Sigmoid colon (tissue), 7 donors: ENCODE measurements around the gene LCE3B. TPM values are rescaled to one million over a fixed set of nuclear protein-coding genes. Genes with fewer than 3 reads are reported as not detected.
A peak's percentile ranks its signal among the peaks of the same experiment; 100 is the strongest.

ENCODE experiments used
- DNase-seq: peaks from one replicate; pipeline ENCODE4 v3.0.0-alpha.2; 2019
- H3K27ac ChIP-seq, 4 donors: fragments of 200-600 bp; sonication (generic); one replicate each; pipeline ENCODE4 v1.5.1; 2016 to 2019; ENCODE audit warnings: mild to moderate bottlenecking in 1 of 4
- H3K27me3 ChIP-seq, 3 donors: fragments of 200-600 bp; sonication (generic); one replicate each; pipeline ENCODE4 v1.5.1; 2019; ENCODE audit warnings: mild to moderate bottlenecking in 1 of 3
- H3K36me3 ChIP-seq, 4 donors: fragments of 200-600 bp; sonication (generic); one replicate each; pipeline ENCODE4 v1.5.1; 2016 to 2019
- H3K4me1 ChIP-seq, 4 donors: fragments of 200-600 bp; sonication (generic); one replicate each; pipeline ENCODE4 v1.5.1; 2017 to 2019
- H3K4me3 ChIP-seq, 4 donors: fragments of 200-600 bp; sonication (generic); one replicate each; pipeline ENCODE4 v1.5.1; 2017 to 2019; ENCODE audit warnings: mild to moderate bottlenecking in 2 of 4, moderate library complexity in 1 of 4
- H3K9me3 ChIP-seq, 4 donors: fragments of 200-600 bp in 3 of 4; sonication (generic) in 3 of 4; one replicate each; pipeline versions ENCODE4 v1.5.1 to v1.6.1; 2013 to 2019
- EP300 ChIP-seq, 4 donors: sonication (generic); formaldehyde crosslinking; IDR thresholded peaks; one replicate each; pipeline ENCODE4 v1.6.1; 2017; ENCODE audit warnings: antibody characterized with exemption in 4 of 4
- POLR2A ChIP-seq, 2 donors: fragments of 450-650 bp; IDR thresholded peaks; one replicate each; pipeline ENCODE4 v1.6.1; 2016; ENCODE audit warnings: antibody characterized with exemption in 2 of 2, mild to moderate bottlenecking in 2 of 2, moderate library complexity in 2 of 2
- POLR2AphosphoS5 ChIP-seq, 4 donors: sonication (generic); formaldehyde crosslinking; IDR thresholded peaks; one replicate each; pipeline ENCODE4 v1.6.1; 2017; ENCODE audit warnings: antibody characterized with exemption in 4 of 4
- WGBS, 2 donors: extraction: QIAGEN DNeasy Blood & Tissue Kit; methylation state at CpG; one replicate each; pipeline ENCODE4 v1.1.7; 2013; 5-methylcytosine and 5-hydroxymethylcytosine counted together
- intact Hi-C: fragments of 100-400 bp; cut with DNase I; formaldehyde crosslinking; loops from one replicate; pipeline ENCODE4 v1.15.1; 2023
- polyA plus RNA-seq, 3 donors: library from polyadenylated mRNA; stranded (reverse); fragments of 200-250 nt; gene quantifications; one replicate each; pipeline ENCODE4 v1.2.3, GENCODE V29; 2013
- total RNA-seq, 4 donors: library from RNA; depleted of rRNA; stranded (reverse); fragments of >200 nt; gene quantifications; one replicate each; pipeline ENCODE4 v1.1.0, GENCODE V29; 2016
- TF ChIP-seq, protein P1 (sequence below), 4 experiments: fragments of 450-650 bp in 3 of 4; fragments of 200-600 bp in 1 of 4; IDR thresholded peaks; one replicate each; pipeline ENCODE4 v1.5.1; 2016 to 2019; ENCODE audit warnings: antibody characterized with exemption in 4 of 4, mild to moderate bottlenecking in 3 of 4, moderate library complexity in 2 of 4
- donor health status: healthy with polysubstance abuse.
- donor health status: Bipolar disorder and iron deficiency.
- donor health status: healthy.

LCE3B gene
- total and polyA plus RNA-seq, 7 donors, result not detected

DNA sequence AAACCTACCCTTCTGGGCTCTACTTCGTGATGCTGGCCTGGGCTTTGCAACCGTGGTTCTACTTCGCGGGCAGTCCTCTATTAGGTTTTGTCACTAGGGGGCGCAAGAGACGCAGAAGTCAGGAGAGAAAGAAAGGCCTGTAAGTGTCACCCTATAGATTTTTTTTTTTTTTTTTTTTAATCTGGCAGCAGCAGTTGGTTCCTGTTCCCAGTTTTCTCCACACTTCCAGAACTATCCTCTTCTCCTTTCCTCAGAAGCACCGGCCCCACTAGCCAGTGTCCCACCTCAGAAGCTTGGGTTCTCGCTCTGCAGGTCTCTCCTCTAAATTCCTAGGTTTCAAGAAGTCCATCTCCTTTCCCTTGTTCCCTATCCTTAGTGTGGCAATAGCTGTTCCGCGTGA lies 40.5 kb downstream of the LCE3B start:
- no peak for DNase-seq
- intact Hi-C loops, result loop anchor here (10.0 kb wide), 1 partner anchor 571 kb away; no protein-coding TSS in a partner anchor
- H3K36me3 ChIP-seq, result no peaks in the 10 kb centered on the region
- 31 to 32% methylated on average over 10 of the region's 10 CpGs for WGBS, 2 donors
- H3K27ac ChIP-seq, result no peak overlapping the region
- no peak for TF ChIP-seq EP300 (IDR thresholded peaks at IDR 0.05)
- no peak for TF ChIP-seq POLR2AphosphoS5 (IDR thresholded peaks at IDR 0.05)
- TF ChIP-seq POLR2A (IDR thresholded peaks at IDR 0.05), result no peak
- TF ChIP-seq, protein P1, sequence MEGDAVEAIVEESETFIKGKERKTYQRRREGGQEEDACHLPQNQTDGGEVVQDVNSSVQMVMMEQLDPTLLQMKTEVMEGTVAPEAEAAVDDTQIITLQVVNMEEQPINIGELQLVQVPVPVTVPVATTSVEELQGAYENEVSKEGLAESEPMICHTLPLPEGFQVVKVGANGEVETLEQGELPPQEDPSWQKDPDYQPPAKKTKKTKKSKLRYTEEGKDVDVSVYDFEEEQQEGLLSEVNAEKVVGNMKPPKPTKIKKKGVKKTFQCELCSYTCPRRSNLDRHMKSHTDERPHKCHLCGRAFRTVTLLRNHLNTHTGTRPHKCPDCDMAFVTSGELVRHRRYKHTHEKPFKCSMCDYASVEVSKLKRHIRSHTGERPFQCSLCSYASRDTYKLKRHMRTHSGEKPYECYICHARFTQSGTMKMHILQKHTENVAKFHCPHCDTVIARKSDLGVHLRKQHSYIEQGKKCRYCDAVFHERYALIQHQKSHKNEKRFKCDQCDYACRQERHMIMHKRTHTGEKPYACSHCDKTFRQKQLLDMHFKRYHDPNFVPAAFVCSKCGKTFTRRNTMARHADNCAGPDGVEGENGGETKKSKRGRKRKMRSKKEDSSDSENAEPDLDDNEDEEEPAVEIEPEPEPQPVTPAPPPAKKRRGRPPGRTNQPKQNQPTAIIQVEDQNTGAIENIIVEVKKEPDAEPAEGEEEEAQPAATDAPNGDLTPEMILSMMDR (IDR thresholded peaks at IDR 0.05), result peak in 1 of 4 experiments; percentile 38
- H3K4me3 ChIP-seq, result no peak overlapping the region
- H3K27me3 ChIP-seq, result no peaks in the 10 kb centered on the region
- no peaks in the 10 kb centered on the region for H3K9me3 ChIP-seq
- no peaks in the 10 kb centered on the region for H3K4me1 ChIP-seq

DNA sequence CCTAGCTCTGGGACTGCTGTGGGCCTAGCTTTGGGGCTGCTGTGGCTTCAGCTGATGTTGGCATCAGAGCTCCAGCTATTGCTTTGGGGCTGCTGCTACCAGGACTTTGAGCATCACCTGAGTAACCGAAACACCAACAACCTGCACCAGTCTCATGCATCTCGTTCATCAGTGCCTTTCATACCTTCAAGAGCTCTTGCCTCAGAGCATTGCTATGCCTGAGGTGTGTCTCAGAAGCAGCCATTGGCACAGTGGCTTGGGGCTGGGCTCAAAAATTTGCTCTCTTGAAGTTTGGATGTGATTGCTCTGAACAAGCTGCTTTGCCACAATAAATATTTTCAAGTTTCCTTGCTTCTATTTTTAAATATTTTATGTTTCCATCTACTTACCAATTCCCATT lies 42.8 kb downstream of the LCE3B start:
- Histone ChIP-seq H3K4me1 (no peaks in the 10 kb centered on the region), H3K27ac (no peak overlapping the region), H3K27me3 (no peaks in the 10 kb centered on the region), H3K9me3 (no peaks in the 10 kb centered on the region), H3K36me3 (no peaks in the 10 kb centered on the region), H3K4me3 (no peak overlapping the region)
- intact Hi-C loops, result loop anchor here (10.0 kb wide), 1 partner anchor 568 kb away; no protein-coding TSS in a partner anchor
- TF ChIP-seq POLR2AphosphoS5 (IDR thresholded peaks at IDR 0.05) (no peak), POLR2A (IDR thresholded peaks at IDR 0.05) (no peak), EP300 (IDR thresholded peaks at IDR 0.05) (no peak)
- TF ChIP-seq, protein P1 (IDR thresholded peaks at IDR 0.05), result no peak
- no peak for DNase-seq
- WGBS, 2 donors, result 62 to 77% methylated on average over 2 of the region's 2 CpGs

DNA sequence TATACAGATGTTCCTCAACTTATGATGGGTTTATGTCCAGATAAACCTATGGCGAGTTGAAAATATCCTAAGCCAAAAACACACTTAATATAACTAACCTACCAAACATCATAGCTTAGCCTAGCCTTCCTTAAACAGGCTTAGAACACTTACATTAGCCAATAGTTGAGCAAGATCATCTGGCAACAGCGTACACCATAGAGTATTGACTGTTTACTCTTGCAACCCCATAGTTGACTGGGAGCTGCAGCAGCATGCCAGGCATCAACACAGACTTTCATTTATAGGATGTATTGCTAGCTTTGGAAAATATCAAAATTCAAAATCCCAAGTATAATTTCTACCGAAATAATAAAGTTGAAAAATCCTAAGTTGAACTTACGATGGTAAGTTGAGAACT lies 44.1 kb downstream of the LCE3B start:
- Histone ChIP-seq H3K4me3 (no peak overlapping the region), H3K36me3 (no peaks in the 10 kb centered on the region), H3K9me3 (no peaks in the 10 kb centered on the region), H3K27me3 (no peaks in the 10 kb centered on the region), H3K27ac (no peak overlapping the region), H3K4me1 (no peaks in the 10 kb centered on the region)
- no peak for DNase-seq
- intact Hi-C loops, result loop anchor here (10.0 kb wide), 1 partner anchor 567 kb away; no protein-coding TSS in a partner anchor
- TF ChIP-seq, protein P1 (IDR thresholded peaks at IDR 0.05), result no peak
- TF ChIP-seq POLR2A (IDR thresholded peaks at IDR 0.05) (no peak), EP300 (IDR thresholded peaks at IDR 0.05) (no peak), POLR2AphosphoS5 (IDR thresholded peaks at IDR 0.05) (no peak)
- WGBS, 2 donors, result 79 to 87% methylated on average over 4 of the region's 4 CpGs

DNA sequence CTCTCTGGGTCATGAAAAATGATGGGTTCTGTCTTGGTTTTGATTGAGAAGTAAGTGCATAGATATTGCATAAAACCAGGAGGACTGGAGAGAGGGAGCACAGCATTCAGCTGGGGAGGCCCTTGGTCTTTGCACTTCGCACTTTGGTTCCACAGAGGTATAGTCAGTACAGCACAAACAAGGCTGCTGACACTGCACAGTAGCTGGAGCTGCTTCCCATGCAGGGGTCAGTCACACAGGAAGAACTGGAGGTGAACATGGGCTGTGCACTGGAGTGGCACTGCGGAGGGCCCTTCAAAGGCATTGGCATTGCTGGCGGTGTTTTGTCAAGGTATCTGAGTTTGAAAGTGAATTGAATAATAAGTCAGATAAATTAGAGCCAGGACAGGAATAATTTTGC lies 45.0 kb downstream of the LCE3B start:
- no peak overlapping the region for H3K27ac ChIP-seq
- H3K4me3 ChIP-seq, result no peak overlapping the region
- intact Hi-C loops, result loop anchor here (10.0 kb wide), 1 partner anchor 566 kb away; no protein-coding TSS in a partner anchor
- TF ChIP-seq, protein P1 (IDR thresholded peaks at IDR 0.05), result no peak
- no peak for TF ChIP-seq EP300 (IDR thresholded peaks at IDR 0.05)
- TF ChIP-seq POLR2A (IDR thresholded peaks at IDR 0.05), result no peak
- no peak for TF ChIP-seq POLR2AphosphoS5 (IDR thresholded peaks at IDR 0.05)
- no peaks in the 10 kb centered on the region for H3K4me1 ChIP-seq
- DNase-seq, result no peak
- no peaks in the 10 kb centered on the region for H3K27me3 ChIP-seq
- H3K9me3 ChIP-seq, result no peaks in the 10 kb centered on the region
- WGBS, 2 donors, result 88 to 94% methylated on average over 3 of the region's 3 CpGs
- no peaks in the 10 kb centered on the region for H3K36me3 ChIP-seq

DNA sequence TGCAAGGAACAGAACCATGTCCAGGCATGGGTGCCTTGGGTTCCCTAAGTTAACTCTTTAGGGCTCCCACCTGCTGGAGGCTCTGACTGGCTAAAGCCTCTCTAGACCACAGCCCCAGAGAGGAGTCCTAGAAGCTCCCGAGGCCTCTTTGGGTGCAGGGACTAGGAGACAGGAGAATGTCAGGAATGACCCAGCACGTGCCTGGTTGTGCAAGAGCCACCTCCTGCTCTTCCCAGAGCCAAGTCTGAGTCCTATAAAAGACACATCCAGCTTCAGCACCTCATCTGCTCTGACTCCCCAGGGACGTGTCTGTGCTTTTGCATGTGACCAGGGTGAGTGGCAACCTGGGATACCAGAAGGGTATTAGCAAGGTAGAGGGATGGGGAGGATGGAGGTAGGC lies 49.5 kb downstream of the LCE3B start, which contains the start of gene LCE2D:
Gene LCE2D, plus strand, starts transcription at position 283 of the 400 bp plus-strand sequence. CDS start 726 bp downstream, outside the sequence.
- no peaks in the 10 kb centered on the region for H3K9me3 ChIP-seq
- H3K4me3 ChIP-seq, result no peak within 1 kb of the TSS
- 51 to 61% methylated on average over 3 of the region's 3 CpGs for WGBS, 2 donors
- no peaks in the 10 kb centered on the region for H3K27me3 ChIP-seq
- no peak for DNase-seq
- TF ChIP-seq EP300 (IDR thresholded peaks at IDR 0.05) (no peak), POLR2AphosphoS5 (IDR thresholded peaks at IDR 0.05) (no peak), POLR2A (IDR thresholded peaks at IDR 0.05) (no peak)
- TF ChIP-seq, protein P1 (IDR thresholded peaks at IDR 0.05), result no peak
- no peaks in the 10 kb centered on the region for H3K4me1 ChIP-seq
- intact Hi-C loops, result no loop called here
- no peak within 1 kb of the TSS for H3K27ac ChIP-seq
- H3K36me3 ChIP-seq, result no peaks in the 10 kb centered on the region
